Trophoblast cell (in vitro differentiated cells and primary cell): Measurements from ENCODE around the gene MAPT.

Experiments
- DNase-seq, 2 donors: peaks; one replicate each; pipeline ENCODE4 v3.0.0-alpha.2; 2016
- H2AFZ ChIP-seq: 2 replicates; pipeline ENCODE4 v1.6.1; 2013; ENCODE audit warnings: low read length, moderate library complexity, mild to moderate bottlenecking; ENCODE audit not compliant: insufficient read depth, poor library complexity
- H2AK5ac ChIP-seq: 2 replicates; pipeline ENCODE4 v1.6.1; 2013; ENCODE audit warnings: mild to moderate bottlenecking, low read length
- H2BK120ac ChIP-seq: 2 replicates; pipeline ENCODE4 v1.6.1; 2013; ENCODE audit warnings: low read length, mild to moderate bottlenecking, moderate library complexity; ENCODE audit not compliant: insufficient read depth, poor library complexity
- H2BK12ac ChIP-seq: 2 replicates; pipeline ENCODE4 v1.6.1; 2013; ENCODE audit warnings: mild to moderate bottlenecking, low read length, moderate library complexity
- H2BK5ac ChIP-seq: 2 replicates; pipeline ENCODE4 v1.6.1; 2013; ENCODE audit warnings: low read length, low read depth, moderate library complexity, mild to moderate bottlenecking; ENCODE audit not compliant: poor library complexity
- H3K14ac ChIP-seq: 2 replicates; pipeline ENCODE4 v1.6.1; 2013; ENCODE audit warnings: mild to moderate bottlenecking, low read length
- H3K18ac ChIP-seq: 2 replicates; pipeline ENCODE4 v1.6.1; 2013; ENCODE audit warnings: mild to moderate bottlenecking, low read length
- H3K23ac ChIP-seq: 2 replicates; pipeline ENCODE4 v1.6.1; 2013; ENCODE audit warnings: low read length
- H3K27ac ChIP-seq: 2 replicates; pipeline ENCODE4 v1.5.1; 2013; ENCODE audit warnings: low read depth, mild to moderate bottlenecking, inconsistent platforms, low read length, moderate library complexity
- H3K27me3 ChIP-seq: 2 replicates; pipeline ENCODE4 v1.6.1; 2013; ENCODE audit warnings: inconsistent platforms, mild to moderate bottlenecking, low read length, moderate library complexity; ENCODE audit not compliant: insufficient read depth
- H3K36me3 ChIP-seq, 2 experiments: 1 replicate in 1 of 2; 2 replicates in 1 of 2; pipeline ENCODE4 v1.6.1; 2013; ENCODE audit warnings: low read length in 2 of 2, mild to moderate bottlenecking in 2 of 2, moderate library complexity in 1 of 2; ENCODE audit not compliant: insufficient read depth in 2 of 2, control insufficient read depth in 1 of 2
- H3K4ac ChIP-seq: 2 replicates; pipeline ENCODE4 v1.6.1; 2013; ENCODE audit warnings: low read depth, mild to moderate bottlenecking, low read length, moderate library complexity
- H3K4me1 ChIP-seq, 2 experiments: 1 replicate in 1 of 2; 2 replicates in 1 of 2; pipeline ENCODE4 v1.6.1; 2013; ENCODE audit warnings: low read length in 2 of 2, mild to moderate bottlenecking in 2 of 2, moderate library complexity in 1 of 2; ENCODE audit not compliant: insufficient read depth in 2 of 2, control insufficient read depth in 1 of 2
- H3K4me2 ChIP-seq: 2 replicates; pipeline ENCODE4 v1.6.1; 2013; ENCODE audit warnings: inconsistent platforms, mild to moderate bottlenecking, low read length, moderate library complexity
- H3K4me3 ChIP-seq: 2 replicates; pipeline ENCODE4 v1.5.1; 2013; ENCODE audit warnings: mild to moderate bottlenecking, low read depth, low read length, inconsistent platforms
- H3K79me1 ChIP-seq: one replicate; pipeline ENCODE4 v1.6.1; 2013; ENCODE audit warnings: low read length
- H3K79me2 ChIP-seq: 2 replicates; pipeline ENCODE4 v1.6.1; 2013; ENCODE audit warnings: low read length, mild to moderate bottlenecking; ENCODE audit not compliant: control insufficient read depth, insufficient read depth, poor library complexity
- H3K9ac ChIP-seq: 2 replicates; pipeline ENCODE4 v1.6.1; 2013; ENCODE audit warnings: mild to moderate bottlenecking, low read length
- H3K9me3 ChIP-seq: 2 replicates; pipeline ENCODE4 v1.6.1; 2013; ENCODE audit warnings: low read depth, mild to moderate bottlenecking, control low read depth, inconsistent platforms, low read length; ENCODE audit not compliant: insufficient read depth
- H4K12ac ChIP-seq: 2 replicates; pipeline ENCODE4 v1.6.1; 2013; ENCODE audit warnings: low read depth, mild to moderate bottlenecking, low read length, moderate library complexity
- H4K8ac ChIP-seq: 2 replicates; pipeline ENCODE4 v1.6.1; 2013; ENCODE audit warnings: low read depth, mild to moderate bottlenecking, low read length, moderate library complexity
- H4K91ac ChIP-seq: one replicate; pipeline ENCODE4 v1.6.1; 2013; ENCODE audit warnings: low read depth, mild to moderate bottlenecking, low read length, moderate library complexity
- WGBS: extraction: QIAGEN DNeasy Blood & Tissue Kit; methylation state at CpG from one replicate; pipeline ENCODE4 v1.1.7; 2013; ENCODE audit warnings: missing lambda C conversion rate; ENCODE audit not compliant: insufficient read length, insufficient coverage; ENCODE audit errors: extremely low coverage; 5-methylcytosine and 5-hydroxymethylcytosine counted together

MAPT gene

DNA sequence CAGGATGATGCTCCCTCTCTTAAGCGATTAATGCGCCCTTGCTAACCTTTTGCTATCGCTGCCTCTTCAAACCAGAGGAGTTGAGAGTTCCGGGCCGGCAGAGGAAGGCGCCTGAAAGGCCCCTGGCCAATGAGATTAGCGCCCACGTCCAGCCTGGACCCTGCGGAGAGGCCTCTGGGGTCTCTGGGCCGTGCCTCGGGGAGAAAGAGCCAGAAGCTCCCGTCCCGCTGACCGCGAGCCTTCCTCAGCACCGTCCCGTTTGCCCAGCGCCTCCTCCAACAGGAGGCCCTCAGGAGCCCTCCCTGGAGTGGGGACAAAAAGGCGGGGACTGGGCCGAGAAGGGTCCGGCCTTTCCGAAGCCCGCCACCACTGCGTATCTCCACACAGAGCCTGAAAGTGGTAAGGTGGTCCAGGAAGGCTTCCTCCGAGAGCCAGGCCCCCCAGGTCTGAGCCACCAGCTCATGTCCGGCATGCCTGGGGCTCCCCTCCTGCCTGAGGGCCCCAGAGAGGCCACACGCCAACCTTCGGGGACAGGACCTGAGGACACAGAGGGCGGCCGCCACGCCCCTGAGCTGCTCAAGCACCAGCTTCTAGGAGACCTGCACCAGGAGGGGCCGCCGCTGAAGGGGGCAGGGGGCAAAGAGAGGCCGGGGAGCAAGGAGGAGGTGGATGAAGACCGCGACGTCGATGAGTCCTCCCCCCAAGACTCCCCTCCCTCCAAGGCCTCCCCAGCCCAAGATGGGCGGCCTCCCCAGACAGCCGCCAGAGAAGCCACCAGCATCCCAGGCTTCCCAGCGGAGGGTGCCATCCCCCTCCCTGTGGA, 88.6 kb downstream of the MAPT start:
- Histone ChIP-seq H3K4me1 (peaks cover 0 to 3% of the 10 kb centered on the region in 2 experiments), H3K14ac (no peak overlapping the region)
- no CpG with 5 or more reads among the region's 41 CpGs for WGBS

DNA sequence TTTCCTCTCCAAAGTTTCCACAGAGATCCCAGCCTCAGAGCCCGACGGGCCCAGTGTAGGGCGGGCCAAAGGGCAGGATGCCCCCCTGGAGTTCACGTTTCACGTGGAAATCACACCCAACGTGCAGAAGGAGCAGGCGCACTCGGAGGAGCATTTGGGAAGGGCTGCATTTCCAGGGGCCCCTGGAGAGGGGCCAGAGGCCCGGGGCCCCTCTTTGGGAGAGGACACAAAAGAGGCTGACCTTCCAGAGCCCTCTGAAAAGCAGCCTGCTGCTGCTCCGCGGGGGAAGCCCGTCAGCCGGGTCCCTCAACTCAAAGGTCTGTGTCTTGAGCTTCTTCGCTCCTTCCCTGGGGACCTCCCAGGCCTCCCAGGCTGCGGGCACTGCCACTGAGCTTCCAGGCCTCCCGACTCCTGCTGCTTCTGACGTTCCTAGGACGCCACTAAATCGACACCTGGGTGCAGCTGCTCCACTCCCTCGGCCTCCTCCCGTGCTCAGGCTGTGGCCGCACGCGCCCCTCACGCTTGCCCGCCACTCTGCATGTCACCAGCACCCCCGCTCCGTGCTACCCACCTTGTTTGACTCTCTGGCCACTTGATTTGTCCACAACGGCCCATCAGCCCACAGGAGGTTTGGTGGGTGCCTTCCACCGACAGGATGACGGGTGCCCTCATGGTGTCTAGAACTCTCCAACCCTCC, 89.4 kb downstream of the MAPT start:
- no peaks in the 10 kb centered on the region for H3K27me3 ChIP-seq
- H3K36me3 ChIP-seq: no peaks in the 10 kb centered on the region
- no CpG with 5 or more reads among the region's 31 CpGs for WGBS
- no peaks in the 10 kb centered on the region for H3K79me2 ChIP-seq
- no peaks in the 10 kb centered on the region for H3K4me1 ChIP-seq
- H2AFZ ChIP-seq: no peak overlapping the region
- H3K4ac ChIP-seq: no peak overlapping the region
- no peaks in the 10 kb centered on the region for H3K79me1 ChIP-seq
- no peak overlapping the region for H4K12ac ChIP-seq
- no peak overlapping the region for H3K4me3 ChIP-seq
- no peak overlapping the region for H2BK120ac ChIP-seq
- peaks cover 2% of the 10 kb centered on the region for H3K9me3 ChIP-seq
- no peak overlapping the region for H3K23ac ChIP-seq
- H3K9ac ChIP-seq: no peak overlapping the region
- no peak overlapping the region for H2BK12ac ChIP-seq
- H4K91ac ChIP-seq: no peak overlapping the region
- no peak overlapping the region for H3K4me2 ChIP-seq
- no peak overlapping the region for H4K8ac ChIP-seq
- H2BK5ac ChIP-seq: no peak overlapping the region
- H2AK5ac ChIP-seq: no peak overlapping the region
- DNase-seq: no peak
- no peak overlapping the region for H3K14ac ChIP-seq
- H3K27ac ChIP-seq: no peak overlapping the region
- no peak overlapping the region for H3K18ac ChIP-seq

More for the DNA sequence above, 88.6 kb downstream of the MAPT start:
- Histone ChIP-seq H3K79me1 (no peaks in the 10 kb centered on the region), H3K9me3 (no peaks in the 10 kb centered on the region), H3K79me2 (no peaks in the 10 kb centered on the region), H3K9ac (no peak overlapping the region), H2AK5ac (no peak overlapping the region), H3K4ac (no peak overlapping the region), H3K36me3 (no peaks in the 10 kb centered on the region), H3K4me3 (no peak overlapping the region), H3K27ac (no peak overlapping the region), H2BK120ac (no peak overlapping the region), H2AFZ (no peak overlapping the region), H3K27me3 (no peaks in the 10 kb centered on the region), H2BK12ac (no peak overlapping the region), H4K8ac (no peak overlapping the region), H2BK5ac (no peak overlapping the region), H4K12ac (no peak overlapping the region), H4K91ac (no peak overlapping the region), H3K4me2 (no peak overlapping the region), H3K23ac (no peak overlapping the region), H3K18ac (no peak overlapping the region)
- no peak for DNase-seq

GRCh38 chr17:45984368-45984767, 90.0 kb downstream of the MAPT start:
- Histone ChIP-seq H4K8ac (no peak overlapping the region), H3K4me1 (no peaks in the 10 kb centered on the region), H3K18ac (no peak overlapping the region), H3K79me1 (no peaks in the 10 kb centered on the region), H4K91ac (no peak overlapping the region), H2AFZ (no peak overlapping the region), H2BK120ac (no peak overlapping the region), H2BK12ac (no peak overlapping the region), H4K12ac (no peak overlapping the region), H3K9me3 (peaks cover 2% of the 10 kb centered on the region), H3K36me3 (no peaks in the 10 kb centered on the region), H3K4me2 (no peak overlapping the region), H2AK5ac (no peak overlapping the region), H3K9ac (no peak overlapping the region), H3K23ac (no peak overlapping the region), H3K79me2 (no peaks in the 10 kb centered on the region), H3K4ac (no peak overlapping the region), H3K4me3 (peak overlapping the region; percentile 18), H2BK5ac (no peak overlapping the region), H3K27ac (no peak overlapping the region), H3K27me3 (no peaks in the 10 kb centered on the region), H3K14ac (no peak overlapping the region)
- WGBS: no CpG with 5 or more reads among the region's 5 CpGs
- DNase-seq: no peak

- H3K27ac ChIP-seq: no peak overlapping the region
- no peaks in the 10 kb centered on the region for H3K27me3 ChIP-seq
- peaks cover 2% of the 10 kb centered on the region for H3K9me3 ChIP-seq
- H3K9ac ChIP-seq: no peak overlapping the region
- no peak overlapping the region for H2AFZ ChIP-seq
- no peak overlapping the region for H3K4me3 ChIP-seq
- H3K79me1 ChIP-seq: no peaks in the 10 kb centered on the region
- H4K8ac ChIP-seq: no peak overlapping the region
- DNase-seq: peak; percentile 75 to 85
- H2BK120ac ChIP-seq: no peak overlapping the region
- no peak overlapping the region for H4K91ac ChIP-seq
- no peaks in the 10 kb centered on the region for H3K4me1 ChIP-seq
- no peak overlapping the region for H4K12ac ChIP-seq
- no peak overlapping the region for H3K18ac ChIP-seq
- H3K4me2 ChIP-seq: no peak overlapping the region
- no peak overlapping the region for H3K23ac ChIP-seq
- no peak overlapping the region for H3K14ac ChIP-seq
- no peak overlapping the region for H2BK5ac ChIP-seq
- H3K4ac ChIP-seq: no peak overlapping the region
- H2BK12ac ChIP-seq: no peak overlapping the region
- H2AK5ac ChIP-seq: no peak overlapping the region
- no CpG with 5 or more reads among the region's 4 CpGs for WGBS
- no peaks in the 10 kb centered on the region for H3K79me2 ChIP-seq
- H3K36me3 ChIP-seq: no peaks in the 10 kb centered on the region
Measured at GRCh38 chr17:45985447-45985846, 91.1 kb downstream of the MAPT start.
